NCI-H1930 (cell line): ENCODE results near the gene ARID1B.

Source experiments
- DNase-seq, 2 experiments: peaks; one replicate each; lab custom pipeline; 2025; lab: John Stamatoyannopoulos, UW

The ARID1B gene

DNA sequence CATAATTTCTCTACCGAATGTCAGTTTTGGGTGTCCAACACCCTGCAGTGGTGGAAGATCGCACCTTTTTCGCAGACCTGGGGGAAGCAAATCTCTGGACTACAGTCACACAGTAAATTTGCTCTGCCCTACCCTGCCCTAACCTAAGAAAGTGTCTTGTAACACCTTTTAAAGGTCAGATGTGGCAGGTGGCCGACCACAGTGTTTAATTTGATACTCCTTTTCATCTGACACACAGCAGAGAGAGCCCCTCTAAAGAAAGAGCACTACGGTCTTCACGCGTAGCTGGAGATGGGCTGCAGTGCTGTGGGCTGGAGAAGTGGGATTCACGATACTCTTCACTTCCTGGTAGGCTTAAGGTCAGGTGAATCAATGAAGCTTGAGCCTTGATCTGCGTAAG is 436.2 kb downstream of the ARID1B start:
- DNase-seq = no peak

DNA sequence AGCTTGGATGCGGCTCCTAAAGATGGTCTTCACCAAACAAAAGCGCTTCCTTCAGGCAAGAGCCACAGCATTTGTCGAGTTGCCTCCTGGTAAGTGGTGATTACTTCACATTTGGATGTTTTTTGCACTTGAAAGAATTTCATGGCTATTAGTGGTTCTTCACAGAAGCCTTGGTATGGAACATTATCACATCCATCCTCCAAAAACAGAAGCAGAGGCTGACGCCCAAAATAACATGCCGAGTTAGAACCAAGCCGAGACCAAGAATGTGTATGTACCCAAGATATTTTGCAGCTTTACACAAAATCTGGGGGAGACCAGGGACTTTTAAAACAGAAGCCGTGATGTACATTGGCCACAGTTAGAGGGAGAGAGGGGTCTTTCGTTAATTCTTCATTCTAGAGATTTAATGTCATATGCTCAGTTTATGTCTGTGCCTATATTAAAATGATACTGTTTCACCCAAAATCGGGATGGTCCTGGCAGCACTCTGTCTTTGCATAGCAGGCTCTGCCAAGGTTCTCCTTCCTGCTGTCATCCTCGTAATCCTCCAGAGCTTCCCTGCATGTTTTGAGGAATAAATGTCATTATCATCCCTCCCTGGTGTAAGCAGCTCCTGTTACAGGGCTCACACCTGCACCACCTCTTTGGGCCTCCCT is 436.9 kb downstream of the ARID1B start:
- no peak for DNase-seq

DNA sequence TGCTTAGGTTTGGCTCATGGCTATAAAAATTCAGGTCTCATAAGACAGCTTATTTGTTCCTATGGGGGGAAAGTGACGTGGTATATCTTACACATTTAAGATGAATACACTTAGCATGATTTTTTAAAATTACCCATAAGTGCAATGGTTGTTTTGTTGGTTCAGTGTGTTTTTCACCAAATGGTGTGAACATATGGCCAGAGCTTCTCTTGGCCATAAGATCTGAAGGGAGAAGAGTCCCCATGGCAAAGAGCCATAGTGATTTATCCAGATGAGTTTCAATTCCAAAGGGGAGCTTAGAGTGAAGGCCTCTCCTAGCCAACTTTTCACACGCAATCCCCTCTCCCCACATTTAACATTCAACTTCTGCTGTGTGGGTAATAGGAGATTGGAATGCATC is 438.5 kb downstream of the ARID1B start:
- DNase-seq = no peak

DNA sequence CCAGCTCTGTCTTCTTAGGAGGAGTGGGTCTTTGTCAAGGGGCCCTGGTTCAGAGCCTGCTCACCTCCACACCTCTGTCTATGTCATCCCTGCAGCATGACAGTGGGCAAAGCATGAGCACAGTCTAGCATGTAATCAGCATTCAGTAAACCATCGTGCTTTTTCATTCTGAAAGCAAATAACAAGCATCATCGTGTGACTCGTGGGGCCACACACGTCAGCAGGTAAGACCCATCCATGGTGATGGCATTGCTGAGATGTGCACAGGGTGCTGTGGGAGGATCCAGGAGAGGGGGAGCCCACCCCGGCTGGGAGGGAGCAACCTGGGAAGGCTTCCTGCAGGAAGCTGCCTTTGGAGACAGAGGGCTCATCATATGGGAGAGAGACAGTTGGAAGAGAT is 439.4 kb downstream of the ARID1B start:
- DNase-seq = no peak

DNA sequence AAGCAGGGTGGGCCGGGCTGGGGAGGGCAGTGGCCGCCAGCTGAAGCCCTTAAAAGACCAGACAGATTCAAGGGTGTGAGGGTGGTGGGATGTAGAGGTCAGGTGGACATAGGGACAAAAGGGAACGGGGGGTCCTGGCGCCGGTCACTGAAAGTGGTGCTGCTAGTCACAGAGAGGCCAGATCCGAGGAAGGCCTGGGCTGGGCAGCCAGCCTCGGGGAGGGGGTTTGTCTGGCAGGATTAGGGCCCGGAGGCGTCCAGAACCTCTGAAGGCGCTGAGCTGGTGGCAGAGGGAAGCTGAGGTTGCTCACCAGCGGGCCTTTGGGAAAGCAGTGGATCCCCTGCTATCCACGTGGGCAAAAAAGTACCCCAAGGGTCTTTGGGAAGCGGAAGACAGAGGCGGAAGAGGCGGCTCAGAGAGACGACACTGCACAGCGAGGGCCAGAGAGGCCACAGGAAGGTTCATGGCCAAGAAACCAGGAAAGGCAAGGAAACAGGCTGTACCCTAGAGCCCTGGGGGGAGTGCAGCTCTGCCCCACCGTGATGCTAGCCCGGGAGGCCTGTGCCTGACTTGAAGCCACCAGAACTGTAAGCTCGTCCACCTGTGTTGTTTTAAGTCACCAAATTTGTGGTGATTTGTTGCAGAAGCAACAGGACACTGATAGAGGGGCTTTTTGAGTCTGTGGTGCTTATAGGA is 440.2 kb downstream of the ARID1B start:
- no peak for DNase-seq

DNA sequence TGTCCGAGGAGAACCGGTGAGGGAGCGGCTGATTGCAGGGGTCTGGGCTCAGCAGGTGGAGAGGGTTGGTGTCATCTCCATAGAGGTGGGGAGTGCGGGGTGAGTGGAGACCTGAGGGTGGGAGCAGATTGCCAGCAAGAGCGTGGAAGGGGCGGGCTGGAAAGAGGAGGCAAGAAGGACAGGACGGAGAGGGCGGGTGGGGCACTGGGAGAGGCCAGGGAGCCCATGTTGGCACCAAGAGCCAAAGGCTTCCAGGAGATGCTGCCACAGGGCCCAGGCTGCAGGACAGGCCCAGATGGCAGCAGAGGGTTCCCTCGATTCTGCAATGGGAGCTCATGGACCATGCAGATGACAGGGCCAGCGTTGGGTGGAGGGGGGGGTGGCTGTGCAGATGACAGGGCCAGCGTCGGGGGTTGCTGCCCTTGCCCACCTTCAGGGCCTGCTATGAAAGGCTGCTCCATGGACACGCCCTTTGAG is 440.8 kb downstream of the ARID1B start:
- DNase-seq = no peak

DNA sequence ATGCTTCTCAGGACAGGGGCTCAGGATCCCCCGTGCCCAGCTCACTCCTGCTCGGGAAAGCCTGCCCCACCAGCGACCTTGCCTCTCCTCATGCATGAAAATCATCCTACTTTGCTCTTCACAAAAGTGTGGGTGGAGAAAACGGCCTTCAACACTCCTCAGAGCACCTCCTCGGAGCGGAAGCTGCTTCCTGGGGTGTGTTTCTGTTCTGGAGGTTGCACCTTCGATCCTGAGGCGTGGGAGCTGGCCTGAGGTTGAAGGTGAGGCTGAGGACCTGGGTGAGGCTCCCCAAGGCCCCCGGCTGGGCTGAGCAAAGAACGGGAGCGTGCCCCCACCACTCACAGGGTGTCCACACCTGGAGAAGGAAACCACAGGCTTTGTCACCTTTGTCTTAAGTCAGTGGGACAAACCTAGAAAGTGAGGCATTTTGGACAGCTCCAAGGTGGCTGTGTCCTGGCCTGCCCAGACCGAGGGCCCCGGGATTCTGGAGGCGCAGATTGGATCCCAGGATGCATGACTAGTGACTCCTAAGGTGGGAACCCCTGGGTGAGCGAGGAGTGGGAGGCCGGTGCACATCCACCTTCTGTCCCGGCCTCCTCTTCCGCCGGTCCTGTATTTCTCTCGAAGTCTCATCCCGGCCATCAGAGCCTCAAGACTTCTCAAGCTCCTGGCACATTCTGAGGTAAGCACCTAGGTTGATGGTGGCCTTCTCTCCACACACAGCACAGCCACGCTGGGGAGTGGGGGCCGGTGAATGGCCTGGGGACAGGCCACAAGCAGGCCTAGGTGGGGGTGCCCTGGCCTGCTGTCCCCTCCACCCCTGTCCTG is 441.4 kb downstream of the ARID1B start:
- DNase-seq = no peak

DNA sequence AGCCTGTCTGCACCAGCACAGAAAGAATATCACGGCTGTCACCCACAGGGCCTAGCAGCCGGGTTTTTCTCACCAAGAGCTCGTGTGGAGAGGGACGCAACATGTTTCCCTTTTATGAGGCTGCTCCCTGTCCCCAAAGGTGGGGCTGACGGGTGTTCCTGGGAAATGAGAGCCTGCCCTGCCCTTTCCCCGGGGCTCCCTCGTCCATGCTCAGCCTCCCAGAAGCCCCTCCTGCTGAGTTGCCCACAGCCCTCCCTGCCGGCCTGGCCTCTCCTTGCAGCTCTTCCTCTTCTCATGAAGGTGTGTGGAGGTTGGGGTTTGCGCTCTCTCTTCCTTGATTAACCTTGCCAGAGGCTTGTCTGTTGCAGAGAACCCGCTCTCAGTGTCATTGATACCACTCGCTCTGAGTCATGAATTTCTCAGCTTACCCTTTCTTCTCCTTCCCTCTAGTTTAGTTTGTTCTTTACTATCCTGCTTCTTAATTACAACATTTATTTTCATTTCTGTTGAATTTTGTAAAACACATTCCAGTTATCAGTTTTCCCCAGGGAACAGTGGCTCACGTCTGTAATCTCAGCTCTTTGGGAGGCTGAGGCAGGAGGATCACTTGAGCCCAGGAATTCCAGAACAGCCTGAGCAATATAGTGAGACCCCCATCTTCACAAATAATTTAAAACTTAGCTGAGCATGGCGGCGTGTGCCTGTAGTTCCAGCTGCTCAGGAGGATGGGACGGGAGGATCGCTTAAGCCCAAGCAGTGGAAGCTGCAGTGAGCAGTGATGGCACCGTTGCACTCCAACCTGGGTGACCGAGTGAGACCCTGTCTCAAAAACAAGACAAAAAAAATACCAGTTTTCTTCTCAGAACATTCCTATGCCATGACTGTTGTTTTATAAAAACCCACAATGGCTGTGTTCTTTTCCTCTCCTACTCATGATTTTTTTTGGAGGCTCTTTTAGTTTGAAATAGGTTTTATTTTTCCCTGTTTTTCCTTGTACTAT is 442.3 kb downstream of the ARID1B start:
- no peak for DNase-seq

DNA sequence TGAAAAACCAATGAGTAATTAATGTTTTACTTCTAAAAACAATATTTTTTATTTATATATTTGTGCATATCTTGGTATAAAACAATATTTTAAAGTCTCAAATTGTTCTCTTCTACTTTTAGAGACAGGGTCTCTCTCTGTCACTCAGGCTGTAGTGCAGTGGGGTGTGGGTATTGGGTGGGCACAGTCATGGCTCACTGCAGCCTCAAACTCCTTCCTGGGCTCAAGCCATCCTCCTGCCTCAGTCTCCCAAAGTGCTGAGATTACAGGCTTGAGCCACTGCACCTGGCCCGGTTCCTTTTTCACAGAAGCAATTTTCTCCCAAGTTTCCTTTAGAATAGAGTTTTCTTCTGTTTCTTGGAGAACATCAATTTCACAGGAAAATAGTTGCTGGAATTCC is 443.3 kb downstream of the ARID1B start:
- DNase-seq = no peak

DNA sequence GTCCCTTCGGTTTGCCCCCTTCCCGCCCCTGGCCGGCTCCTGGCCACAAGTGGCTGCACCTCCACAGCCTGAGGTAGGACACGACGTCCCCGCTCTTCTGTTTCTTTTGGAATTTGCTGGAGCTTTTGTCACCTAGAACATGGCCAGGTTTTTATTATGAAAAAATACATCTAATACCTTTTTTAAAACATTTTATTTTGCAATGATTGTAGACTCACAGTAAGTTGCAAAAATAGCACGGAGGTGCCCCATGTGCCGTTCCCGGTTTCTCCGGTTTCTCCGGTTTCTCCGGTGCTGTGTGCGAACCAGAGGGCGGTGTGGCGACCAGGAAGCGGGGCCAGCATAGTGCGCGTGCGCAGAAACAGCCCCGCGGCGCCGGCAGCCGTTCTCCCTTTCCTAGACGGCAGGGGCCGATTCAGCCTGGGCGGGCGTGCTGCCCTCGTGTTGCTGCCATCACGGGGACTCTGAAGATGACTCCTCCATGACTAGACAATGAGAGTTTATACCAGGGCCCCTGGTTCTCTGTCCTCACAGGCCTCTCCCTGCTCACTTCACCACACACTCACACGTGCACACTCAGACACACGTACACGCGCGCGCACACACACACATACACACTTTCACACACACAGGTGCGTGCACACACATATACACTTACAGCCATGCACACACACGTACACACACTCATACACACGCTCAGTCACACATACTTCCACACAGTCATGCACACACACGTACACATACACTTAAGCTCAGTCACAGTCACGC is 444.1 kb downstream of the ARID1B start:
- peak; percentile 32 to 41 for DNase-seq

DNA sequence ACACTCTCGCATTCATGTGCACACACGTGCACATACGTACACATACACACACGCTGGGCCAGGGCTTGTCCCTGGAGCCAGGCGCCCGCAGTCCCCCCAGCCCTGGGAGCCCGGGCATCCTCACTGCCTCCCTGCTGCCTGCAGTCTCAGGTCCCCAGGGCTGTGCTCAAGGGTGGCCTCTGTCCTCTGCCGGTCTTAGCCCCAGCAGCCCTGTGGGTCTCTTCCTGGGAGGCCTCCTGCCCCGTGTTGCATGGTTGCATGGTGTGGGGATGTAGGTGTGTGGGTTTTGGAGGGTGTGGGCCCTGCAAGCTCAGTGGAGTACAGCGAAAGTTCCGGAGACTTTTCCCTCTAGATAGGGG is 444.6 kb downstream of the ARID1B start:
- no peak for DNase-seq

DNA sequence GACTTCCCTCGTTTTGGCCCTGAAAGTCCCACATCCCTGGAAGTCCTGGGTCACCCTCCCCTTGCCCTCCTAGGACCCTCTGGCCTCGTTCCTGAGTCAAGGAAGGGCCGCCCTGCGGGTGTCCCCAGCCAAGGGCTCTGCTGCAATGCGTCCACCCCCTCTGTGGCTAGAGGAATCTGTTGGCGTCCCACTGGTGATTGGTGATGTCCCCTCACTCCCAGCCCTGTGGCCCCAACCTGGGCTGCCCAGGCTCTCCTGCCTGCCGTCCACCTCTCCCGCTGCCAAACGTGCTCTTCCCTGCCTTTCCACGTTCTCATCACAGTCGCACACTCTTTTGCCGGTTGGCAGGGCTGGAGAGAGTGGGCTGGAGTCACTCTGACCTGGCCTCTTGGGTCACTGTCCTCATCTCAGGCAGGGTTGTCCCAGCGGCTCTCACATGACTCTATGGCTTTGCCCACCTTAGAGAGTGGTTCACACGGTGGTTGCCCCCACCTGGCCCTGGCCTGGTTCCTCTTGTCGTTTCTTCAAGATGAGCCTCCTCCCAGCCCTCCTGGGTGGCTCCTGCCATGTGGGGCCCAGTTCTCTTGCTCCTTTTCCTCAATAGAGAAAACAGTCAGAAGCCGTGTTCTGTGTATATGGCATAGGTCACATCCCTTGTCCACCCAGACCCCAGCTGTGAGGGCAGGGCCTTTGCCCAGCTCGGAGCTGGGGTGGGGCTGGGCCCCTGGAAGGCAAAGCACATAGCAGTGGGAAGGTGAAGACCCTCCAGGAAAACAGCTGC is 445.2 kb downstream of the ARID1B start:
- DNase-seq = no peak

DNA sequence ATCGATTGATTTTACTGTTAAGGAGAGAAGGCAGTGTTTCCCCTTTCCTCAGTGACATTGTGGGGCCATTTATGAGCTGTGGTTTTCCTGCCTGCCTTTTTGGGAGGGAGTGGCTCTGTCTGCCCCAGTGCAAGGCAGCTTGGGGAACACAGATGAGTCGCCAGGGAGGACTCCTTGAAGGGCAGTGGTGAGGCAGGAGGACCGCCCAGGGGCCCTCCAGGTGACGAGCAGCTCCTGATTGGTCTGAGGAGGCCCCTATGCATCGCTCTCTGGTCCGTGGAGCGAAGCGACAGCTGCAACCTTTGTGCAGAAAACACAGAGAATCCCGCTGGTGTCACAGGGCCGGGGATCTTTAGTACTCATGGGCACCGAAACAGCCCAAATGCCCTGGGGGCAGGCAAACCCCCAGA is 445.8 kb downstream of the ARID1B start:
- no peak for DNase-seq

DNA sequence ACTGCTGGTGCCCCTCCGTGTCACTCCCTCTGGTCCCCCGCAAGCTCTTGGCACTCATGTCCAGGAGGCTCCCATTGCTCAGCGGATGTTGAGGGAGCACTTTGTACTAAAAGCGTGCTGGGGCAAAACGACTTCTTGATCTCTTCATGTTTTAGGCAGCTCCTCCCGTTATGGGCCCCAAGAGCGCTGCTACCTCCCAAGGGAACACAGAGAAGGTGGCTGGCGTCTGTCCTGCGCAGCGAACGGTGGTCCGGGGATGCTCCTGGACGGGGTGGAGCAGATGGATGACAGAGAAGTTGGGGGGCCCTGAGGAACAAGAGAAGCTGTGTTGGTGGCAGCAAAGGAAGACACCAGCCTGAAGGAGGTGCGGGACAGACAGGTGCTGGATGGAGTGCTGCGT is 446.3 kb downstream of the ARID1B start:
- no peak for DNase-seq

DNA sequence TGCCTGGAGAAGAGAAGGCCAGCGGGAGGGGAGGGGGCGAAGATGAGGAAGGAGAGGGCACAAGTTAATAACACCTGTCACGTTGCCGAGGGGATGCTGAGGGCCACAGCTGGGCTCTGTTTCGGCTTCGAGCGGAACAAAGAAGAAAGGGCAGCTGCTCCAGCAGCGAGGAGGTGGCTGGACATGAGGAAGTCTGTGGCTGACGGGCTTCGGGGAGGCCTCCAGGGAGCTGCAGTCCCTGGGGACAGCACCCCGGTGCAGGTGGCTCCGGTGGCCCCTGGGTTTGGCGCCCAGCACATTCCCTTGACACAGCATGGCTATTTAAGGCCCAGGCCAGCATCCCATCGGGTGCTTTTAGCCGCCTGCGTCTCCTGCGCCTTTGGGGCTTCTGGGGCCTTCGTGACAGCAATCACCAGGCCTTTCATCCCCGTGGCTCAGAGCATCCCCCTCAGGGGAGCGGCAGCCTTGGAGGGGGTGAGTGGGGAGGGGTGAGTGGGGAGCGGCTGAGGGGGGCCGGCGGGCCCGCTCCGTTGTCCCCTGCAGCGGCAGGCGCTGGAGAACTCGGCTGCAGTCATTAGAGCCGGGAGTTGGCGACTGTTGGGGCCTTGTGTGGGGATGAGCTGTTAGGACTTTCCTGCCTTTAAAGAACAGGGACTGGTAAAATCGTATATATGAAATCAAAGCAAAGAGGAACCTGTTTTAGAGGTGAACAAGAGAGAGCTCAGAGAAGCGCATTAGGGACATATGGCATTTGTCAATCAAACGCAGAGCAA is 447.2 kb downstream of the ARID1B start:
- no peak for DNase-seq

DNA sequence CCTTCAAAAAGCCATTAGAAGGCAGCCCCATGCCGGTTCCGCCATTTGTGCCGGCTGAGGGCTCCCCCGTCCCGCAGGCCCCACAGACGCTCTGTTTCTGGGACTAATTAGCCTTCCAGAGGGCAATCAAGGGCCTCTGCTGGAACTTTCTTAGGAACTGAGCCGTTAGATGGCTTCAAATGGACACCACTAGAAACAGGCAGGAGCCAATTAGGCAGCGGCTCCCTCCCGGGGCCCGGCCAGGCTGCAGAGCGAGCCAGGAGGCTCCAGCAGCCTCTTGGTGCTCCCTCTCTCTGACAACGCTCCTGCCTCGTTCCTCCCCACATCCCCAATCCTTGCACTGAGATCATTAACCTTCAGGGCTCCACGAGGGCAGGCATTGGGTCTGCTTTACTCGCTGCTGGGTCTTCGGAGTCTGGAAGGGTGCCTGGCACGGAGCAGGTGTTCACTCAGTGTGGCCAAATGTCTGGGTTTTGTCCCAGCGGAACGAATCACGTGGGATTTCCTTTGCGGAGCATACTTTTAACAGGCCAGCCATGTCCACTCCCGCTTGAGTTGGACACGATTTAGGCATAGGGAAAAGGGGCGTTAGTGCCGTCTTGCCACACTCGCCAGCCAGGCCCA is 447.9 kb downstream of the ARID1B start:
- no peak for DNase-seq

DNA sequence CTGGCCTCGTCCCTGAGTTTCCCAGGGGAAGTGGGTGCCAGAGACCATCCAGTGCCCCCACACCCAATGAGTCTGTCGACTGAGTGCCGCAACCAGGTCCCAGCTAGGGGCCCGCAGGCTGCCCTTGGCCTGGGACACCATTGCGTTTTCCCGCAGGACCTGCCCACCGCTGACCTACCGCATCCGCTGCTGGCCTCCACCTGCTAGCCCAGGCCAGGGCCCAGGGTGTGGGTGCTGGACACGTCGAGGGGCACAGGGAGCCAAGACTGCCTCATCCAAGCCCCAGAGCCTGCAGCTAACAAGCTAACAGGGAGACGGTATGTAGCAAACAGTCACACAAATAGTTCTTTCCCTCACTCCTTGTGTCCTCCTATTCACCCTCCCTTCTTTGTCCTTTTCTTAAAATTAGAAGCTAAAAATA is 448.4 kb downstream of the ARID1B start:
- no peak for DNase-seq

DNA sequence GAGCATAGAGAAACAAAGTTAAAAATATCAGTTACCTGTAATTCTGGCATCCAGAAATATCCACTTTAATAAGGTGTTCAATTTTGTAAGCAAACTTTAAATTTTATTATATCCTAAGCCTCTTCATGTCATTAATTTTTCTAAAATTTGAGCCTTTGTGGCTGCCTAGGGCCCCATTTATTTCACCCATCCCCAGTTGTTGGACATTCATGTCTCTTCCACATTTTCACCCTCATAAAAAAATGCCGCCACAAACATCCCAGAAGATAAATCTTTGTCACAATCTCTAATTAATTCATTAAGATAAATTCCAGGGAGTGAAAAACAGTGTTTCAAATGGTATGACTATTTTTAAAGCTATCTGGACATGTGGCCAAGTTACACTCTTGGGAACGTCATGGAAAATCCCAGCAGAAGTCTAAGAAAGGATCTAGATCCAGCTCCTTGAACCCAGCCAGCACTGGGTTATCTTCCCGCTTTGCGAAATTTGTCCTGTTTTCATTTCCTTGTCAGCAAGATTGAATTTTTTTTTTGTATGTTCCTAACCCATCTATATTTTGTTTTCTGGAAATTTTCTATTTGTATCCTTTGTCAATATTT is 448.9 kb downstream of the ARID1B start:
- DNase-seq = no peak

DNA sequence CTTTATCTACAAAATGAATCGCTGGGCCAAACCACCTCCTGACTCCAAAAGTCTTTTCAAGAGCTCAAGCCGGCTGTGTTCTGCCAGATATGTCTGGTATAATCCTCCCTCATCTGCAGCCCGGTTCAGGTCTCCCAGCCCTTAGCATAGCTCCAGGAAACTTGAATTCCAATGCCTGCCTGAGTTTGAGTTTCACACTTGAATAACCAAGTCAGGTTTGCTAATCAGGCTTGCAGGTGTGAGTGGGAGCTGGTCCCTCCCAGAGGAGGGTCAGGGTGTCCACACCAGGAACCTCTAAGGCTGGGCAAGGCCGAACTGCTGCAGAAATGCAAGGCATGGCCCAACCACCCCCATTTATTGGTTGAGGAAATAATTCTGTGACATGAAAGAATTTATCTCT is 449.6 kb downstream of the ARID1B start:
- no peak for DNase-seq
